ENCODE measurements around the gene ZNF780A.

GRCh38 chr19:40133491-40133890 is 42.7 kb upstream of the ZNF780A start:
- TF ChIP-seq POLR2AphosphoS5 (IDR thresholded peaks at IDR 0.05; ENCODE audit: low read depth) (no peak), CTCF (IDR thresholded peaks at IDR 0.05; ENCODE audit: insufficient read depth, low read length) (no peak), REST (IDR thresholded peaks at IDR 0.05; ENCODE audit: insufficient replicate concordance, low read depth) (no peak), GABPA (IDR thresholded peaks at IDR 0.05; ENCODE audit: low read depth) (no peak)
